Measurements from ENCODE around the gene KEAP1.

KEAP1 gene

GRCh38 chr19:10439588-10439987, 63.6 kb downstream of the KEAP1 start:
- no peak for DNase-seq

Data from NCI-H748 treated with DMSO at 0.1 percent for 48 hours (cell line).